ENCODE results near the gene PCDH12. TPM values are rescaled to one million over a fixed set of nuclear protein-coding genes. Genes with fewer than 3 reads are reported as not detected.

Gene PCDH12
- total RNA-seq, 2 donors from 2014 or later: not detected

DNA sequence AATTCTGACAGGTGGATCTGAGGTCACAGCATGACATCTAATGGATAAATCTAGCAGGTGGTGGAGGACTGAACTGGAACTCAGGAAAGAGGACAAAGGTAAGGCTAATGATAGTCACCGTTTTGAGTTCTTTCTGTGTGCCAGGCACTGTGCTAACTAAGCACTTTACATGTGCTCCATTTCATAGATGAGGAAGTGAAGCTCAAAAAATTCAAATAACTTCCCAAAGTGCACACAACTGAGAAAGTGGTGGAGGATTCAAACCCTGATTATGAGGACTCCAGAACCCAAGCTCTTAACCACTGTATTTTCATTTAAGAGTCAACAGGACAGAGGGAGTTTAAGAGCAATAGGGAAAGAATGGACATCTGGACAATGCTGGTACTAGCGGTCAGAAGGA lies 41.5 kb downstream of the PCDH12 start:
- no peak overlapping the region for H3K27ac Mint-ChIP-seq
- Histone ChIP-seq H3K36me3 (ENCODE audit: control insufficient read depth, insufficient read depth, low read length) (no peaks in the 10 kb centered on the region), H3K27me3 (ENCODE audit: control insufficient read depth, insufficient read depth, low read length, poor library complexity, severe bottlenecking) (peaks cover 31% of the 10 kb centered on the region), H3K27ac (ENCODE audit: low read depth, low read length) (no peak overlapping the region), H3K9me3 (ENCODE audit: control insufficient read depth, low read length) (no peaks in the 10 kb centered on the region), H3K4me1 (ENCODE audit: control insufficient read depth, insufficient read depth, low read length) (no peaks in the 10 kb centered on the region), H3K4me3 (ENCODE audit: low read length) (no peak overlapping the region), H3K9ac (ENCODE audit: extremely low read depth, low read length, poor library complexity, severe bottlenecking) (no peak overlapping the region)
- no peak for DNase-seq
- H3K9me3 Mint-ChIP-seq: no peaks in the 10 kb centered on the region
- TF ChIP-seq, protein P1, sequence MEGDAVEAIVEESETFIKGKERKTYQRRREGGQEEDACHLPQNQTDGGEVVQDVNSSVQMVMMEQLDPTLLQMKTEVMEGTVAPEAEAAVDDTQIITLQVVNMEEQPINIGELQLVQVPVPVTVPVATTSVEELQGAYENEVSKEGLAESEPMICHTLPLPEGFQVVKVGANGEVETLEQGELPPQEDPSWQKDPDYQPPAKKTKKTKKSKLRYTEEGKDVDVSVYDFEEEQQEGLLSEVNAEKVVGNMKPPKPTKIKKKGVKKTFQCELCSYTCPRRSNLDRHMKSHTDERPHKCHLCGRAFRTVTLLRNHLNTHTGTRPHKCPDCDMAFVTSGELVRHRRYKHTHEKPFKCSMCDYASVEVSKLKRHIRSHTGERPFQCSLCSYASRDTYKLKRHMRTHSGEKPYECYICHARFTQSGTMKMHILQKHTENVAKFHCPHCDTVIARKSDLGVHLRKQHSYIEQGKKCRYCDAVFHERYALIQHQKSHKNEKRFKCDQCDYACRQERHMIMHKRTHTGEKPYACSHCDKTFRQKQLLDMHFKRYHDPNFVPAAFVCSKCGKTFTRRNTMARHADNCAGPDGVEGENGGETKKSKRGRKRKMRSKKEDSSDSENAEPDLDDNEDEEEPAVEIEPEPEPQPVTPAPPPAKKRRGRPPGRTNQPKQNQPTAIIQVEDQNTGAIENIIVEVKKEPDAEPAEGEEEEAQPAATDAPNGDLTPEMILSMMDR (conservative IDR thresholded peaks at IDR 0.05): no peak
- peaks cover 37% of the 10 kb centered on the region for H3K27me3 Mint-ChIP-seq (ENCODE audit: insufficient read depth)
- no peaks in the 10 kb centered on the region for H3K36me3 Mint-ChIP-seq (ENCODE audit: low read depth)
- peaks cover 17% of the 10 kb centered on the region for H3K4me1 Mint-ChIP-seq
- WGBS, 2 experiments (ENCODE audit: insufficient coverage in 1 of 2, insufficient read length in 1 of 2): 90% methylated on average over 1 to 2 of the region's 2 CpGs
- H3K4me3 Mint-ChIP-seq: no peak overlapping the region

- no peak overlapping the region for H3K9ac ChIP-seq (ENCODE audit: extremely low read depth, low read length, poor library complexity, severe bottlenecking)
- no peaks in the 10 kb centered on the region for H3K4me1 ChIP-seq (ENCODE audit: control insufficient read depth, insufficient read depth, low read length)
- DNase-seq: peak; percentile 82
- H3K36me3 Mint-ChIP-seq (ENCODE audit: low read depth): no peaks in the 10 kb centered on the region
- no peak overlapping the region for H3K27ac Mint-ChIP-seq
- H3K36me3 ChIP-seq (ENCODE audit: control insufficient read depth, insufficient read depth, low read length): no peaks in the 10 kb centered on the region
- H3K4me3 Mint-ChIP-seq: no peak overlapping the region
- H3K27me3 ChIP-seq (ENCODE audit: control insufficient read depth, insufficient read depth, low read length, poor library complexity, severe bottlenecking): peaks cover 31% of the 10 kb centered on the region
- H3K27ac ChIP-seq (ENCODE audit: low read depth, low read length): no peak overlapping the region
- H3K4me3 ChIP-seq (ENCODE audit: low read length): no peak overlapping the region
- 65% methylated on average over 6 of the region's 6 CpGs; no CpG with 5 or more reads in 1 of the 2 experiments for WGBS, 2 experiments (ENCODE audit: insufficient coverage in 1 of 2, insufficient read length in 1 of 2)
- H3K9me3 Mint-ChIP-seq: no peaks in the 10 kb centered on the region
- H3K9me3 ChIP-seq (ENCODE audit: control insufficient read depth, low read length): no peaks in the 10 kb centered on the region
- H3K4me1 Mint-ChIP-seq: peaks cover 17% of the 10 kb centered on the region
- TF ChIP-seq, protein P1 (conservative IDR thresholded peaks at IDR 0.05): peak; percentile 42
- peaks cover 37% of the 10 kb centered on the region for H3K27me3 Mint-ChIP-seq (ENCODE audit: insufficient read depth)
Observed at GRCh38 chr5:141915881-141916336, 42.1 kb downstream of the PCDH12 start.

GRCh38 chr5:141914797-141915196 lies 43.2 kb downstream of the PCDH12 start:
- Mint-ChIP-seq H3K9me3 (no peaks in the 10 kb centered on the region), H3K36me3 (ENCODE audit: low read depth) (no peaks in the 10 kb centered on the region), H3K27ac (no peak overlapping the region), H3K27me3 (ENCODE audit: insufficient read depth) (peaks cover 37% of the 10 kb centered on the region), H3K4me1 (peaks cover 17% of the 10 kb centered on the region), H3K4me3 (no peak overlapping the region)
- no peak overlapping the region for H3K27ac ChIP-seq (ENCODE audit: low read depth, low read length)
- H3K36me3 ChIP-seq (ENCODE audit: control insufficient read depth, insufficient read depth, low read length): no peaks in the 10 kb centered on the region
- H3K4me1 ChIP-seq (ENCODE audit: control insufficient read depth, insufficient read depth, low read length): no peaks in the 10 kb centered on the region
- peaks cover 31% of the 10 kb centered on the region for H3K27me3 ChIP-seq (ENCODE audit: control insufficient read depth, insufficient read depth, low read length, poor library complexity, severe bottlenecking)
- TF ChIP-seq, protein P1 (conservative IDR thresholded peaks at IDR 0.05): no peak
- 87 to 93% methylated on average over 3 of the region's 3 CpGs for WGBS, 2 experiments (ENCODE audit: insufficient coverage in 1 of 2, insufficient read length in 1 of 2)
- DNase-seq: no peak
- no peak overlapping the region for H3K9ac ChIP-seq (ENCODE audit: extremely low read depth, low read length, poor library complexity, severe bottlenecking)
- no peaks in the 10 kb centered on the region for H3K9me3 ChIP-seq (ENCODE audit: control insufficient read depth, low read length)
- H3K4me3 ChIP-seq (ENCODE audit: low read length): no peak overlapping the region
